ENCODE results near the gene RAPGEF6. TPM values are rescaled to one million over a fixed set of nuclear protein-coding genes. Genes with fewer than 3 reads are reported as not detected.

Gene RAPGEF6
- total and polyA plus RNA-seq, 2 experiments from 2014 or later = 9.5 to 20.3 TPM

DNA sequence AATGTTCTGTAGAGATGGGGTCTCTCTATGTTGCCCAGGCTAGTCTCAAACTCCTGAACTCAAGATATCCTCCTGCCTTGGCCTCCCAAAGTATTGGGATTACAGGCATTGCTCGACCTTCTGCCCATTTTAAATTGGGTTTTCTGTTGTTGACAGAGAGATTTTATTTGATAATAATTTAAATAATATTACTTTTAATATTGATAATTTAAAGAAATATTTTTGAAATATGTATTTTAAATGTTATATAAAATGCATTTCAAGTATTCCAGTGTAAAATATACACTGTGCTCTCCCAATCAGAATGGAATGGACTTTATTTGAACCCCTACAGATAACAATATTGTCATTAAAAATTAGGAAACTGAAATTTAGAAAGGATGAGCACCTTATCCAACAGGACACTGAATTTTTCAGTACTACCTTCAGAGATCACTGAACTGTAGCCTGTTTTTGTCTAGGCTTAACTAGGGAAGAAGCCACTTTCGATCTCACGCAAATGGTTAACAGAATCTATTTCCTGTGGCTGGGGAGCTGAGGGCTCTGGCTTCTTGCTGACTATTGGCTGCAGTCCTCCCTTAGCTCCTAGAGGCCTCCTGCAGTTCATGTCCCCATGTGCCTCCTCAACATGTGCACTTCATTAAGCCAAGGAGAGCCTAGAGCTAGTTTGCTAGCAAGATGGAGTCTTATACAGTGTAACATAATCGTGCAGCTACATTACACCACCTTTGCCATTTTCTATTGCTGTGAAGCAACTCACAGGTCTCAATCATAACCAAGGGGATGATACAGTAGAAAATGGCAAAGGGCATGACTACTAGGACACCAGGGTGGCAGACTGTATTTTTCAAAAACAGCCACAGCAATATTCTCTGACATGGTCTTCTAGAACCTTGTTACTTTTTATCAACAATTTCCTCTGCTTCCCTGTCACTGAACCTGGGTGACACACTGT lies 221.1 kb downstream of the RAPGEF6 start (continued):
- TF ChIP-seq, protein P1, sequence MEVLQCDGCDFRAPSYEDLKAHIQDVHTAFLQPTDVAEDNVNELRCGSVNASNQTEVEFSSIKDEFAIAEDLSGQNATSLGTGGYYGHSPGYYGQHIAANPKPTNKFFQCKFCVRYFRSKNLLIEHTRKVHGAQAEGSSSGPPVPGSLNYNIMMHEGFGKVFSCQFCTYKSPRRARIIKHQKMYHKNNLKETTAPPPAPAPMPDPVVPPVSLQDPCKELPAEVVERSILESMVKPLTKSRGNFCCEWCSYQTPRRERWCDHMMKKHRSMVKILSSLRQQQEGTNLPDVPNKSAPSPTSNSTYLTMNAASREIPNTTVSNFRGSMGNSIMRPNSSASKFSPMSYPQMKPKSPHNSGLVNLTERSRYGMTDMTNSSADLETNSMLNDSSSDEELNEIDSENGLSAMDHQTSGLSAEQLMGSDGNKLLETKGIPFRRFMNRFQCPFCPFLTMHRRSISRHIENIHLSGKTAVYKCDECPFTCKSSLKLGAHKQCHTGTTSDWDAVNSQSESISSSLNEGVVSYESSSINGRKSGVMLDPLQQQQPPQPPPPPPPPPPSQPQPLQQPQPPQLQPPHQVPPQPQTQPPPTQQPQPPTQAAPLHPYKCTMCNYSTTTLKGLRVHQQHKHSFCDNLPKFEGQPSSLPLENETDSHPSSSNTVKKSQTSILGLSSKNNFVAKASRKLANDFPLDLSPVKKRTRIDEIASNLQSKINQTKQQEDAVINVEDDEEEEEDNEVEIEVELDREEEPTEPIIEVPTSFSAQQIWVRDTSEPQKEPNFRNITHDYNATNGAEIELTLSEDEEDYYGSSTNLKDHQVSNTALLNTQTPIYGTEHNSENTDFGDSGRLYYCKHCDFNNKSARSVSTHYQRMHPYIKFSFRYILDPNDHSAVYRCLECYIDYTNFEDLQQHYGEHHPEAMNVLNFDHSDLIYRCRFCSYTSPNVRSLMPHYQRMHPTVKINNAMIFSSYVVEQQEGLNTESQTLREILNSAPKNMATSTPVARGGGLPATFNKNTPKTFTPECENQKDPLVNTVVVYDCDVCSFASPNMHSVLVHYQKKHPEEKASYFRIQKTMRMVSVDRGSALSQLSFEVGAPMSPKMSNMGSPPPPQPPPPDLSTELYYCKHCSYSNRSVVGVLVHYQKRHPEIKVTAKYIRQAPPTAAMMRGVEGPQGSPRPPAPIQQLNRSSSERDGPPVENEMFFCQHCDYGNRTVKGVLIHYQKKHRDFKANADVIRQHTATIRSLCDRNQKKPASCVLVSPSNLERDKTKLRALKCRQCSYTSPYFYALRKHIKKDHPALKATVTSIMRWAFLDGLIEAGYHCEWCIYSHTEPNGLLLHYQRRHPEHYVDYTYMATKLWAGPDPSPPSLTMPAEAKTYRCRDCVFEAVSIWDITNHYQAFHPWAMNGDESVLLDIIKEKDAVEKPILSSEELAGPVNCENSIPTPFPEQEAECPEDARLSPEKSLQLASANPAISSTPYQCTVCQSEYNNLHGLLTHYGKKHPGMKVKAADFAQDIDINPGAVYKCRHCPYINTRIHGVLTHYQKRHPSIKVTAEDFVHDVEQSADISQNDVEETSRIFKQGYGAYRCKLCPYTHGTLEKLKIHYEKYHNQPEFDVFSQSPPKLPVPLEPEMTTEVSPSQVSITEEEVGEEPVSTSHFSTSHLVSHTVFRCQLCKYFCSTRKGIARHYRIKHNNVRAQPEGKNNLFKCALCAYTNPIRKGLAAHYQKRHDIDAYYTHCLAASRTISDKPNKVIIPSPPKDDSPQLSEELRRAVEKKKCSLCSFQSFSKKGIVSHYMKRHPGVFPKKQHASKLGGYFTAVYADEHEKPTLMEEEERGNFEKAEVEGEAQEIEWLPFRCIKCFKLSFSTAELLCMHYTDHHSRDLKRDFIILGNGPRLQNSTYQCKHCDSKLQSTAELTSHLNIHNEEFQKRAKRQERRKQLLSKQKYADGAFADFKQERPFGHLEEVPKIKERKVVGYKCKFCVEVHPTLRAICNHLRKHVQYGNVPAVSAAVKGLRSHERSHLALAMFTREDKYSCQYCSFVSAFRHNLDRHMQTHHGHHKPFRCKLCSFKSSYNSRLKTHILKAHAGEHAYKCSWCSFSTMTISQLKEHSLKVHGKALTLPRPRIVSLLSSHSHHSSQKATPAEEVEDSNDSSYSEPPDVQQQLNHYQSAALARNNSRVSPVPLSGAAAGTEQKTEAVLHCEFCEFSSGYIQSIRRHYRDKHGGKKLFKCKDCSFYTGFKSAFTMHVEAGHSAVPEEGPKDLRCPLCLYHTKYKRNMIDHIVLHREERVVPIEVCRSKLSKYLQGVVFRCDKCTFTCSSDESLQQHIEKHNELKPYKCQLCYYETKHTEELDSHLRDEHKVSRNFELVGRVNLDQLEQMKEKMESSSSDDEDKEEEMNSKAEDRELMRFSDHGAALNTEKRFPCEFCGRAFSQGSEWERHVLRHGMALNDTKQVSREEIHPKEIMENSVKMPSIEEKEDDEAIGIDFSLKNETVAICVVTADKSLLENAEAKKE (CRISPR knock-in tag; IDR thresholded peaks at IDR 0.05) = no peak
- TF ChIP-seq ETS1 (IDR thresholded peaks at IDR 0.05) (no peak), ZNF114 (CRISPR knock-in tag; IDR thresholded peaks at IDR 0.05) (no peak), ZNF331 (CRISPR knock-in tag; IDR thresholded peaks at IDR 0.05; ENCODE audit: low read depth) (no peak)

DNA sequence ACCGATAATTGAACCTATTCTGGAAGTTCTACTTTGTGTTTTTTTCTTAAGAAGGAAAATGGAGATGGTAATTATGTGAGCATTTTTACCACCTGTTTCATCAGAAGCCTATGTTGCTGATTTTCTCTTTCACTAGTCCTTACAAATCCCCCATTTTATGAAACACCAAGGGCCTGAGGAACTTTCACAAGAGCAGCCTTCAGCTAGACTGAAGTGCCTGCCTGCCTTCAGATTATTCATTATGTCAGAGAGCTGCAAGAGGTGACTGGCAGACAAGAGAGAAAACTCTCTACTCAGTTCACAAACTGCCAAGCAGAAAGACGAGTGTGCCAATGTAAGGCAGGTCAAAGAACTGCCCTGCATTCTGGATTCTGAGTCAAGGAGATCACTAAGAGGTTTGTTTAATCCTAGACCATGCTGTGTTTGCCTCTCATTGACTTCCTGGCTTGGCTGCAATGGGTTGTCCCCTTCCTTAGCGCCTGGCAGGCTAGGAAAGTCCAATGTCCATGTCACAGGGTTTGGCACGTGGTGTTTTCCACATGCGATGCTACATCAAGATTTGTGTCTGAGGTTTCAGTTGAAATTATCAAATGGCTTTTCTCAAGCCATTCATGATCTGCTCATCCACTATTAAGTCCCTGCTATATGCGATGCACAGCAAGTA lies 227.9 kb downstream of the RAPGEF6 start:
- H2AFZ ChIP-seq = no peak overlapping the region
- H3K9me2 ChIP-seq (ENCODE audit: insufficient read depth) = no peaks in the 10 kb centered on the region
- no peaks in the 10 kb centered on the region for H3K27me3 ChIP-seq (ENCODE audit: insufficient read depth)
- no peaks in the 10 kb centered on the region for H3K4me1 ChIP-seq (ENCODE audit: insufficient read depth)
- Mint-ChIP-seq H3K36me3 (ENCODE audit: low read depth) (peaks cover 34% of the 10 kb centered on the region), H3K9me3 (peaks cover 7% of the 10 kb centered on the region; the same call in 2 of the 3 replicates), H3K27me3 (ENCODE audit: insufficient read depth, low read depth, poor library complexity) (no peaks in the 10 kb centered on the region), H3K4me1 (no peaks in the 10 kb centered on the region), H3K27ac (no peak overlapping the region), H3K4me3 (no peak overlapping the region)
- H3K27ac ChIP-seq (ENCODE audit: low read depth) = no peak overlapping the region
- H4K20me1 ChIP-seq (replicated peaks; ENCODE audit: insufficient read depth) = no peaks in the 10 kb centered on the region; the same call in 1 of the 2 replicates
- TF ChIP-seq REST (IDR thresholded peaks at IDR 0.05; ENCODE audit: unreplicated experiment) (no peak), EZH2 (IDR thresholded peaks at IDR 0.05; ENCODE audit: low read depth, unreplicated experiment) (no peak), CREB1 (CRISPR knock-in tag; IDR thresholded peaks at IDR 0.05; ENCODE audit: low read depth) (no peak), ZNF114 (CRISPR knock-in tag; IDR thresholded peaks at IDR 0.05) (no peak), EZH2phosphoT487 (IDR thresholded peaks at IDR 0.05; ENCODE audit: unreplicated experiment) (no peak)
- DNase-seq (ENCODE audit: low spot score) = no peak
- no peak overlapping the region for H3K4me3 ChIP-seq
- ATAC-seq = no peak
- no peaks in the 10 kb centered on the region for H3K36me3 ChIP-seq (ENCODE audit: insufficient read depth)
- H3K79me2 ChIP-seq (replicated peaks; ENCODE audit: insufficient read depth) = no peaks in the 10 kb centered on the region
- no peak overlapping the region for H3K4me2 ChIP-seq
- H3F3A ChIP-seq (replicated peaks; ENCODE audit: low read depth) = no peaks in the 10 kb centered on the region

Measured in GM23338 (cell line).